ENCODE results near the gene SMIM34.
"Not testable (repeated sequence)": the region's sequence is repeated elsewhere in the genome, so short reads cannot be mapped to it uniquely, and the experiment has no call there.

GRCh38 chr21:34405686-34406085 is 18.1 kb downstream of the SMIM34 start:
- not testable (repeated sequence) for TF ChIP-seq CTCF (IDR thresholded peaks at IDR 0.05); EZH2 (IDR thresholded peaks at IDR 0.05; ENCODE audit: borderline replicate concordance, insufficient read depth, low read depth, low read length, poor library complexity, severe bottlenecking)
